Prostate gland (tissue), 2 donors: ENCODE measurements around the gene LAMA4.

Experiments used
- CTCF ChIP-seq, 4 experiments: fragments of 200-600 bp in 2 of 4; fragments of 450-650 bp in 2 of 4; sonication (generic) in 2 of 4; IDR thresholded peaks; 1 replicate in 3 of 4; 2 replicates in 1 of 4; pipeline ENCODE4 v1.5.1; 2016 to 2019; ENCODE audit warnings: antibody characterized with exemption in 4 of 4, mild to moderate bottlenecking in 2 of 4, moderate library complexity in 2 of 4
- POLR2A ChIP-seq: fragments of 450-650 bp; IDR thresholded peaks from one replicate; pipeline ENCODE4 v1.6.1; 2016; ENCODE audit warnings: antibody characterized with exemption, mild to moderate bottlenecking

GRCh38 chr6:112096901-112097300 is 157.5 kb downstream of the LAMA4 start:
- TF ChIP-seq POLR2A (no peak), CTCF (IDR thresholded peaks at IDR 0.05) (no peak)
